Astrocyte (in vitro differentiated cells and primary cell): ENCODE results near the gene ZSCAN25. TPM values are rescaled to one million over a fixed set of nuclear protein-coding genes. Genes with fewer than 3 reads are reported as not detected.

Experiments
- DNase-seq: peaks from one replicate; pipeline ENCODE4 v3.0.0-alpha.2; 2010; ENCODE audit warnings: low read depth
- FAIRE-seq: peaks from 2 replicates; lab custom pipeline; 2011; peaks lifted over from hg19 to GRCh38; lab: Jason Lieb, UNC
- H2AFZ ChIP-seq: 2 replicates; pipeline ENCODE4 v1.6.0; 2012; ENCODE audit warnings: low read depth, low read length, inconsistent platforms
- H3K27ac ChIP-seq: 2 replicates; pipeline ENCODE4 v1.5.1; 2011; ENCODE audit warnings: low read depth, low read length, inconsistent platforms
- H3K27me3 ChIP-seq: 2 replicates; pipeline ENCODE4 v1.6.0; 2011; ENCODE audit warnings: low read length, inconsistent platforms; ENCODE audit not compliant: insufficient read depth
- H3K36me3 ChIP-seq: 2 replicates; pipeline ENCODE4 v1.5.1; 2011; ENCODE audit warnings: low read length, inconsistent platforms; ENCODE audit not compliant: insufficient read depth
- H3K4me1 ChIP-seq: 2 replicates; pipeline ENCODE4 v1.5.1; 2011; ENCODE audit warnings: low read length, inconsistent platforms; ENCODE audit not compliant: insufficient read depth
- H3K4me2 ChIP-seq: 2 replicates; pipeline ENCODE4 v1.6.0; 2012; ENCODE audit warnings: low read length, inconsistent platforms
- H3K4me3 ChIP-seq: 2 replicates; pipeline ENCODE4 v1.5.1; 2011; ENCODE audit warnings: low read depth, mild to moderate bottlenecking, low read length, inconsistent platforms; ENCODE audit not compliant: insufficient read depth
- H3K79me2 ChIP-seq: 2 replicates; pipeline ENCODE4 v1.6.0; 2012; ENCODE audit warnings: mild to moderate bottlenecking, low read length, inconsistent platforms; ENCODE audit not compliant: insufficient read depth
- H3K9ac ChIP-seq: 2 replicates; pipeline ENCODE4 v1.6.0; 2012; ENCODE audit warnings: mild to moderate bottlenecking, low read length, inconsistent platforms
- H3K9me3 ChIP-seq: 2 replicates; pipeline ENCODE4 v1.5.1; 2012; ENCODE audit warnings: low read depth, mild to moderate bottlenecking, low read length, inconsistent platforms; ENCODE audit not compliant: insufficient read depth
- H4K20me1 ChIP-seq: 2 replicates; pipeline ENCODE4 v1.6.0; 2012; ENCODE audit warnings: low read length, inconsistent platforms; ENCODE audit not compliant: insufficient read depth
- H3K27ac Mint-ChIP-seq: one replicate; pipeline ENCODE4 v1.8.0; 2021; ENCODE audit warnings: mild to moderate bottlenecking, mixed read lengths; ENCODE audit not compliant: unreplicated experiment
- H3K27me3 Mint-ChIP-seq: one replicate; pipeline ENCODE4 v1.8.0; 2021; ENCODE audit warnings: low read depth, mixed read lengths; ENCODE audit not compliant: unreplicated experiment
- H3K36me3 Mint-ChIP-seq: one replicate; pipeline ENCODE4 v1.8.0; 2021; ENCODE audit warnings: low read depth, mixed read lengths; ENCODE audit not compliant: unreplicated experiment
- H3K4me1 Mint-ChIP-seq: one replicate; pipeline ENCODE4 v1.8.0; 2021; ENCODE audit warnings: low read depth, mixed read lengths; ENCODE audit not compliant: unreplicated experiment
- H3K4me3 Mint-ChIP-seq: one replicate; pipeline ENCODE4 v1.8.0; 2021; ENCODE audit warnings: mild to moderate bottlenecking, moderate library complexity, mixed read lengths; ENCODE audit not compliant: unreplicated experiment
- H3K9me3 Mint-ChIP-seq: one replicate; pipeline ENCODE4 v1.8.0; 2021; ENCODE audit warnings: mild to moderate bottlenecking, mixed read lengths; ENCODE audit not compliant: unreplicated experiment
- EZH2 ChIP-seq: IDR thresholded peaks from 2 replicates; pipeline ENCODE4 v1.6.1; 2012; ENCODE audit warnings: mild to moderate bottlenecking, low read length, inconsistent platforms; ENCODE audit not compliant: insufficient read depth
- total RNA-seq: library from RNA; stranded (reverse); gene quantifications from 2 replicates; pipeline ENCODE4 v1.2.1, GENCODE V29; 2021
- TF ChIP-seq, protein P1 (sequence below): IDR thresholded peaks from 2 replicates; pipeline ENCODE4 v1.5.1; 2011; ENCODE audit warnings: low read depth, mild to moderate bottlenecking, inconsistent platforms, low read length, moderate library complexity; ENCODE audit not compliant: insufficient read depth

ZSCAN25 gene
- total RNA-seq, 1 donor from 2014 or later = 14.6 TPM

DNA sequence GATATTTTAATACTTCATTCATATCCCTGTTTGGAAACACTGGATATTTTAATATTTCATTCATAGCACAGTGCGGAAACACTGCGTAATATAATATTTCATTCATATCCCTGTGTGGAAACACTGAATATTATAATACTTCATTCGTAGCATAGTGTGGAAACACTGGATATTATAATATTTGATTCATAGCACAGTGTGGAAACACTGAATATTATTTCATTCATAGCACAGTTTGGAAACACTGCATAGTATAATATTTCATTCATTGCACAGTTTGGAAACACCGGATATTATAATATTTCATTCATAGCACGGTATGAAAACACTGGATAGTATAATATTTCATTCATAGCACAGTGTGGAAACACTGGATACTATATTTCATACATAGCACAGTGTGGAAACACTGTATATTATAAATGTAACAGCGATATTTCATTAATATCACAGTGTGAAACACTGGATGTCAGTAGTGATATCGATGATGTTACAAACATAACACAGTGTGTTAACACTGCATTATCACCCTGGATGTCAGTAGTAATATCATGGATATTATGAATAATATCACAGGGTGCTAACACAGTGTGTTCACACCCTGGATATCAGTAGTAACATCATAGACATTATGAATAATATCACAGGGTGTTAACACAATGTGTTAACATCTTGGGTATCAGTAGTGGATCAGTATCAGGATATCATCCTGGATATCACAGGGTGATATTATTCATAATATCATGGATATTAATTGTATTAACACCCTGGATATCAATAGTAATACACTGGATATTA lies 21.6 kb upstream of the ZSCAN25 start:
- no peak for DNase-seq
- Histone ChIP-seq H3K4me3 (no peak overlapping the region), H3K4me2 (no peak overlapping the region), H2AFZ (no peak overlapping the region), H3K36me3 (no peaks in the 10 kb centered on the region), H3K79me2 (no peaks in the 10 kb centered on the region), H3K27ac (no peak overlapping the region), H4K20me1 (no peaks in the 10 kb centered on the region), H3K4me1 (no peaks in the 10 kb centered on the region), H3K27me3 (no peaks in the 10 kb centered on the region), H3K9me3 (no peaks in the 10 kb centered on the region), H3K9ac (no peak overlapping the region)
- Mint-ChIP-seq H3K4me3 (no peak overlapping the region), H3K27me3 (peaks cover 4% of the 10 kb centered on the region), H3K4me1 (no peaks in the 10 kb centered on the region), H3K36me3 (no peaks in the 10 kb centered on the region), H3K27ac (no peak overlapping the region), H3K9me3 (no peaks in the 10 kb centered on the region)
- FAIRE-seq = no peak
- no peak for TF ChIP-seq EZH2
- TF ChIP-seq, protein P1, sequence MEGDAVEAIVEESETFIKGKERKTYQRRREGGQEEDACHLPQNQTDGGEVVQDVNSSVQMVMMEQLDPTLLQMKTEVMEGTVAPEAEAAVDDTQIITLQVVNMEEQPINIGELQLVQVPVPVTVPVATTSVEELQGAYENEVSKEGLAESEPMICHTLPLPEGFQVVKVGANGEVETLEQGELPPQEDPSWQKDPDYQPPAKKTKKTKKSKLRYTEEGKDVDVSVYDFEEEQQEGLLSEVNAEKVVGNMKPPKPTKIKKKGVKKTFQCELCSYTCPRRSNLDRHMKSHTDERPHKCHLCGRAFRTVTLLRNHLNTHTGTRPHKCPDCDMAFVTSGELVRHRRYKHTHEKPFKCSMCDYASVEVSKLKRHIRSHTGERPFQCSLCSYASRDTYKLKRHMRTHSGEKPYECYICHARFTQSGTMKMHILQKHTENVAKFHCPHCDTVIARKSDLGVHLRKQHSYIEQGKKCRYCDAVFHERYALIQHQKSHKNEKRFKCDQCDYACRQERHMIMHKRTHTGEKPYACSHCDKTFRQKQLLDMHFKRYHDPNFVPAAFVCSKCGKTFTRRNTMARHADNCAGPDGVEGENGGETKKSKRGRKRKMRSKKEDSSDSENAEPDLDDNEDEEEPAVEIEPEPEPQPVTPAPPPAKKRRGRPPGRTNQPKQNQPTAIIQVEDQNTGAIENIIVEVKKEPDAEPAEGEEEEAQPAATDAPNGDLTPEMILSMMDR = no peak

DNA sequence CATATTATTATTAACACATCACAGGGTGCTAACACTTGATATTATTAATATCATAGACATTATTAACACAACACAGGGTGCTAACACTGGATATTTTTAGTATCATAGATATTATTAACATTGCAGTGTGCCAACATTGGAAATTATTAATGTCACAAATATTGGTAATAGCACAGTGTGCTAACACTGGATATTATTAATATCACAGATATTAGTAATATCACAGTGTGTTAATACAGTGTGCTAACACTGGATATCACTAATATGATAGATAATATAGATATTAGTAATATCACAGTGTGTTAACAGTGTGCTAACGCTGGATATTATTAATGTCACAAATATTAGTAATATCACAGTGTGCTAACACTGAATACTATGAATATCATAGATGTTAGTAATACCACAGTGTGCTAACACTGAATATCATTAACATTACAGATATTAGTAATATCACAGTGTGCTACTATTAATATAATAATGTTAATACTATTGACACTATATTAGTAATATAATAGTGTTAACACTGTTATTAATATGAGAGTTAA lies 20.3 kb upstream of the ZSCAN25 start:
- TF ChIP-seq, protein P1 = no peak
- Histone ChIP-seq H3K9ac (no peak overlapping the region), H3K27ac (no peak overlapping the region), H4K20me1 (no peaks in the 10 kb centered on the region), H3K79me2 (no peaks in the 10 kb centered on the region), H3K27me3 (no peaks in the 10 kb centered on the region), H3K4me1 (no peaks in the 10 kb centered on the region), H3K4me3 (no peak overlapping the region), H3K36me3 (no peaks in the 10 kb centered on the region), H3K9me3 (no peaks in the 10 kb centered on the region), H2AFZ (no peak overlapping the region), H3K4me2 (no peak overlapping the region)
- Mint-ChIP-seq H3K27me3 (peaks cover 15% of the 10 kb centered on the region), H3K27ac (no peak overlapping the region), H3K36me3 (no peaks in the 10 kb centered on the region), H3K4me3 (no peak overlapping the region), H3K9me3 (no peaks in the 10 kb centered on the region), H3K4me1 (no peaks in the 10 kb centered on the region)
- FAIRE-seq = no peak
- no peak for DNase-seq
